Trophoblast cell (in vitro differentiated cells and primary cell): ENCODE data around the gene CTBS.

ENCODE experiments used
- DNase-seq, 2 donors: peaks; one replicate each; pipeline ENCODE4 v3.0.0-alpha.2; 2016
- H2AFZ ChIP-seq: 2 replicates; pipeline ENCODE4 v1.6.1; 2013; ENCODE audit warnings: low read length, moderate library complexity, mild to moderate bottlenecking; ENCODE audit not compliant: insufficient read depth, poor library complexity
- H2AK5ac ChIP-seq: 2 replicates; pipeline ENCODE4 v1.6.1; 2013; ENCODE audit warnings: mild to moderate bottlenecking, low read length
- H2BK120ac ChIP-seq: 2 replicates; pipeline ENCODE4 v1.6.1; 2013; ENCODE audit warnings: low read length, mild to moderate bottlenecking, moderate library complexity; ENCODE audit not compliant: insufficient read depth, poor library complexity
- H2BK12ac ChIP-seq: 2 replicates; pipeline ENCODE4 v1.6.1; 2013; ENCODE audit warnings: mild to moderate bottlenecking, low read length, moderate library complexity
- H2BK5ac ChIP-seq: 2 replicates; pipeline ENCODE4 v1.6.1; 2013; ENCODE audit warnings: low read length, low read depth, moderate library complexity, mild to moderate bottlenecking; ENCODE audit not compliant: poor library complexity
- H3K14ac ChIP-seq: 2 replicates; pipeline ENCODE4 v1.6.1; 2013; ENCODE audit warnings: mild to moderate bottlenecking, low read length
- H3K18ac ChIP-seq: 2 replicates; pipeline ENCODE4 v1.6.1; 2013; ENCODE audit warnings: mild to moderate bottlenecking, low read length
- H3K23ac ChIP-seq: 2 replicates; pipeline ENCODE4 v1.6.1; 2013; ENCODE audit warnings: low read length
- H3K27ac ChIP-seq: 2 replicates; pipeline ENCODE4 v1.5.1; 2013; ENCODE audit warnings: low read depth, mild to moderate bottlenecking, inconsistent platforms, low read length, moderate library complexity
- H3K27me3 ChIP-seq: 2 replicates; pipeline ENCODE4 v1.6.1; 2013; ENCODE audit warnings: inconsistent platforms, mild to moderate bottlenecking, low read length, moderate library complexity; ENCODE audit not compliant: insufficient read depth
- H3K36me3 ChIP-seq, 2 experiments: 1 replicate in 1 of 2; 2 replicates in 1 of 2; pipeline ENCODE4 v1.6.1; 2013; ENCODE audit warnings: low read length in 2 of 2, mild to moderate bottlenecking in 2 of 2, moderate library complexity in 1 of 2; ENCODE audit not compliant: insufficient read depth in 2 of 2, control insufficient read depth in 1 of 2
- H3K4ac ChIP-seq: 2 replicates; pipeline ENCODE4 v1.6.1; 2013; ENCODE audit warnings: low read depth, mild to moderate bottlenecking, low read length, moderate library complexity
- H3K4me1 ChIP-seq, 2 experiments: 1 replicate in 1 of 2; 2 replicates in 1 of 2; pipeline ENCODE4 v1.6.1; 2013; ENCODE audit warnings: low read length in 2 of 2, mild to moderate bottlenecking in 2 of 2, moderate library complexity in 1 of 2; ENCODE audit not compliant: insufficient read depth in 2 of 2, control insufficient read depth in 1 of 2
- H3K4me2 ChIP-seq: 2 replicates; pipeline ENCODE4 v1.6.1; 2013; ENCODE audit warnings: inconsistent platforms, mild to moderate bottlenecking, low read length, moderate library complexity
- H3K4me3 ChIP-seq: 2 replicates; pipeline ENCODE4 v1.5.1; 2013; ENCODE audit warnings: mild to moderate bottlenecking, low read depth, low read length, inconsistent platforms
- H3K79me1 ChIP-seq: one replicate; pipeline ENCODE4 v1.6.1; 2013; ENCODE audit warnings: low read length
- H3K79me2 ChIP-seq: 2 replicates; pipeline ENCODE4 v1.6.1; 2013; ENCODE audit warnings: low read length, mild to moderate bottlenecking; ENCODE audit not compliant: control insufficient read depth, insufficient read depth, poor library complexity
- H3K9ac ChIP-seq: 2 replicates; pipeline ENCODE4 v1.6.1; 2013; ENCODE audit warnings: mild to moderate bottlenecking, low read length
- H3K9me3 ChIP-seq: 2 replicates; pipeline ENCODE4 v1.6.1; 2013; ENCODE audit warnings: low read depth, mild to moderate bottlenecking, control low read depth, inconsistent platforms, low read length; ENCODE audit not compliant: insufficient read depth
- H4K12ac ChIP-seq: 2 replicates; pipeline ENCODE4 v1.6.1; 2013; ENCODE audit warnings: low read depth, mild to moderate bottlenecking, low read length, moderate library complexity
- H4K8ac ChIP-seq: 2 replicates; pipeline ENCODE4 v1.6.1; 2013; ENCODE audit warnings: low read depth, mild to moderate bottlenecking, low read length, moderate library complexity
- H4K91ac ChIP-seq: one replicate; pipeline ENCODE4 v1.6.1; 2013; ENCODE audit warnings: low read depth, mild to moderate bottlenecking, low read length, moderate library complexity
- WGBS: extraction: QIAGEN DNeasy Blood & Tissue Kit; methylation state at CpG from one replicate; pipeline ENCODE4 v1.1.7; 2013; ENCODE audit warnings: missing lambda C conversion rate; ENCODE audit not compliant: insufficient read length, insufficient coverage; ENCODE audit errors: extremely low coverage; 5-methylcytosine and 5-hydroxymethylcytosine counted together

The CTBS gene

DNA sequence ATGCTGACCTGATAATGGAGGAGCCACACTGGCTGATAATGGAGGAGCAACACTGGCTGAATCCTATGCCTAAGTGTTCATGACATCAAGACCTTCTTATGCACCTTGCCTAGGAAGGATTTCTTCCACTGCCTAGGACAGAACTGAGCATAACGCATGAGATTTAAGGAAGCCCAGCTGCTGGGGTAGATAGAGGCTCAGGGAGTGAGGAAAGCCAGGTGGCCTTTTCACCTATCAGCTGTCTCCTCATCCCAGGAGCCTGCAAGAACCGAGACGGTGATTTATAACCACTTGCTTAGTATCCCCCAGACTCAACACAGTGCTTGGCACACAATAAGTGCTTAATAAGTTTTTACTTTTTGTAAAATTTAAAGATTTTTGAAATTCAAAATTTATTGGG, 7.4 kb upstream of the CTBS start:
- H3K9ac ChIP-seq, result no peak overlapping the region
- no peak overlapping the region for H2AK5ac ChIP-seq
- peaks cover 5% of the 10 kb centered on the region for H3K79me1 ChIP-seq
- H3K4me1 ChIP-seq, result peaks cover 7 to 14% of the 10 kb centered on the region in 2 experiments
- H3K36me3 ChIP-seq, result no peaks in the 10 kb centered on the region
- no peak overlapping the region for H2BK120ac ChIP-seq
- no peak overlapping the region for H3K27ac ChIP-seq
- H3K9me3 ChIP-seq, result peaks cover 2% of the 10 kb centered on the region
- no CpG with 5 or more reads among the region's 3 CpGs for WGBS
- no peak for DNase-seq
- no peak overlapping the region for H4K8ac ChIP-seq
- H2BK5ac ChIP-seq, result no peak overlapping the region
- no peak overlapping the region for H3K4ac ChIP-seq
- no peak overlapping the region for H4K12ac ChIP-seq
- H3K79me2 ChIP-seq, result peaks cover 2% of the 10 kb centered on the region
- no peak overlapping the region for H3K4me2 ChIP-seq
- H3K23ac ChIP-seq, result peak overlapping the region; percentile 7
- H3K27me3 ChIP-seq, result no peaks in the 10 kb centered on the region
- no peak overlapping the region for H3K14ac ChIP-seq
- H4K91ac ChIP-seq, result no peak overlapping the region
- no peak overlapping the region for H2BK12ac ChIP-seq
- no peak overlapping the region for H3K18ac ChIP-seq
- no peak overlapping the region for H2AFZ ChIP-seq
- H3K4me3 ChIP-seq, result no peak overlapping the region

DNA sequence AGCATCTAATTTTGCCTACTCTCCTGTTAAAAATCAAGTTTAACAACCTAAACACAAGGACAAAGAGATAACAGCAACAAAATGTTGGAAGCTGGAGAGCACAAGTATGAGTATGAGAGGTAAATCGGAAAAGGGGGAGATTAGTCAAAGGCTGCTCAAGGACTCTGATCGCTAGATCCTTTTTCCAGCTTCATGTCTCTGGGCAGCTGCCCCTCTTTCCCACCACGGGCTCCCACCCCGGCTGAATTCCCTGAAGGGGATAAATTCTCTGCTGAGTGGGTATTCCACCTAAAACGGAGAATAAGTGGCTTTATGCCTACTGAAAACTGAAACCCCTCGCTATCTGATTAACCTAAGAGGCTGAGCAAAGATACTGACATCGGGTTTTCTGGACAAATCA, 696 bp upstream of the CTBS start:
- no peak overlapping the region for H2AFZ ChIP-seq
- H3K36me3 ChIP-seq, result no peaks in the 10 kb centered on the region
- H3K18ac ChIP-seq, result no peak overlapping the region
- H4K8ac ChIP-seq, result no peak overlapping the region
- no peaks in the 10 kb centered on the region for H3K27me3 ChIP-seq
- H3K4ac ChIP-seq, result no peak overlapping the region
- no CpG with 5 or more reads among the region's 7 CpGs for WGBS
- H3K9me3 ChIP-seq, result no peaks in the 10 kb centered on the region
- DNase-seq, result no peak
- no peak overlapping the region for H3K9ac ChIP-seq
- no peak overlapping the region for H2BK12ac ChIP-seq
- H2BK120ac ChIP-seq, result no peak overlapping the region
- H3K23ac ChIP-seq, result no peak overlapping the region
- H3K4me3 ChIP-seq, result no peak overlapping the region
- no peak overlapping the region for H3K27ac ChIP-seq
- no peak overlapping the region for H4K12ac ChIP-seq
- peaks cover 1 to 3% of the 10 kb centered on the region in 2 experiments for H3K4me1 ChIP-seq
- H3K14ac ChIP-seq, result no peak overlapping the region
- no peak overlapping the region for H4K91ac ChIP-seq
- H2BK5ac ChIP-seq, result no peak overlapping the region
- peaks cover 5% of the 10 kb centered on the region for H3K79me2 ChIP-seq
- H2AK5ac ChIP-seq, result no peak overlapping the region
- peaks cover 8% of the 10 kb centered on the region for H3K79me1 ChIP-seq
- no peak overlapping the region for H3K4me2 ChIP-seq

DNA sequence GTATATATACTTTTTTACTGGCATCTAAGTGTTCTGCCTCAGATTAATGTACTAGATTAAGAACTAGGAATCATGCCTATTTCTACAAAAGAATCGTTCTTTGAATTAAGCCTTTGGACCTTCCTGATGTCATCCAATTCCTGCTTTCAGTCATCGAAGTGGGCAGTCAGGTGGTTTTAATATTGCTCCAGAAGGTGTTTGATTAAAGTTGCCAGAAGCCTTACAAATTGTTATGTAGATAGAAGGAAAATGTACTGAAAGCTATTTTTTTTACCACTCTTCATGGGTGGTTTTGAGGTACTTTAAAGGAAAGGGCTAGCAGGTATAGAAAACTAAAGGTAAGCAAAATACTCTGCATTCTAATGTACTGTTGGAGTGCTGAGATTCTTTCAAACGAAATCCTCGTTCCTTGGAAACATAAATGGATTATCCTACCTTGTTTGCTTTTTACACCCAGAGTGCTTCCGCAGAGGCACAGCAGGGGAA, 716 bp downstream of the CTBS start:
- Histone ChIP-seq H2BK5ac (peak overlapping the region; percentile 70), H3K4me2 (peak overlapping the region; percentile 74), H4K8ac (peak overlapping the region; percentile 90), H3K18ac (peak overlapping the region; percentile 70), H3K36me3 (peaks cover 2 to 4% of the 10 kb centered on the region in 2 experiments), H2BK120ac (peak overlapping the region; percentile 71), H3K27ac (peak overlapping the region; percentile 85), H3K27me3 (no peaks in the 10 kb centered on the region), H3K9ac (peak overlapping the region; percentile 70), H3K4ac (peak overlapping the region; percentile 42), H2AK5ac (no peak overlapping the region), H3K9me3 (no peaks in the 10 kb centered on the region), H3K4me3 (peak overlapping the region; percentile 72), H2AFZ (no peak overlapping the region), H4K12ac (peak overlapping the region; percentile 63), H2BK12ac (no peak overlapping the region), H3K4me1 (peaks cover 1 to 3% of the 10 kb centered on the region in 2 experiments), H4K91ac (peak overlapping the region; percentile 82), H3K23ac (no peak overlapping the region), H3K79me1 (peaks cover 8% of the 10 kb centered on the region), H3K14ac (peak overlapping the region; percentile 93), H3K79me2 (peaks cover 5% of the 10 kb centered on the region)
- WGBS, result no CpG with 5 or more reads among the region's 5 CpGs
- DNase-seq, result no peak

DNA sequence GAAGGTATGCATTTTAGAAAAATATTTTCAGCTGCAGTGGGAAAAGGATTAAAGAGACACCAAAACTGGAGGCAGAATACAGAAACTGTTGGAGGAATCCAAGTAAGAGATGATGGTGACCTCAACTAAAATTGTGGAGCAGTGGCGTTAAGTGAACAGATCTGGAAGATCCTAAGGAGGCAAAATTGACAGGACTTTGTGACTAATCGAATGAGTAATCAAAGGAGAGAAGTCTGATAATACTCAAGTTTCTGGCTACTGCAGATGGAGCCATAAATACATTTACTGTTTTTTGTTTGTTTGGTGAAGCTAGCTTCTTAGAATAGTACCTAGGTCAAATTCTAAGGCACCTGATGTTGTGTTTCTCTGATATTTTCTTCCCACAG, 3.1 kb downstream of the CTBS start:
- no peak overlapping the region for H2AK5ac ChIP-seq
- peaks cover 8% of the 10 kb centered on the region for H3K79me1 ChIP-seq
- H3K4me1 ChIP-seq, result peaks cover 1 to 3% of the 10 kb centered on the region in 2 experiments
- H3K23ac ChIP-seq, result no peak overlapping the region
- peaks cover 2 to 4% of the 10 kb centered on the region in 2 experiments for H3K36me3 ChIP-seq
- no peak overlapping the region for H3K4me3 ChIP-seq
- no peaks in the 10 kb centered on the region for H3K9me3 ChIP-seq
- H3K18ac ChIP-seq, result no peak overlapping the region
- WGBS, result no CpG with 5 or more reads among the region's 2 CpGs
- no peak overlapping the region for H4K91ac ChIP-seq
- no peak for DNase-seq
- H3K9ac ChIP-seq, result no peak overlapping the region
- no peak overlapping the region for H3K4me2 ChIP-seq
- H4K12ac ChIP-seq, result no peak overlapping the region
- no peaks in the 10 kb centered on the region for H3K27me3 ChIP-seq
- H4K8ac ChIP-seq, result no peak overlapping the region
- peaks cover 5% of the 10 kb centered on the region for H3K79me2 ChIP-seq
- no peak overlapping the region for H3K14ac ChIP-seq
- no peak overlapping the region for H2BK120ac ChIP-seq
- H2BK12ac ChIP-seq, result no peak overlapping the region
- no peak overlapping the region for H3K4ac ChIP-seq
- H2AFZ ChIP-seq, result no peak overlapping the region
- H2BK5ac ChIP-seq, result no peak overlapping the region
- no peak overlapping the region for H3K27ac ChIP-seq
